Activated T-cell treated with anti-CD3 and anti-CD28 coated beads for 4 hours (primary cell): ENCODE data around the gene LCN9.

ENCODE experiments used
- DNase-seq: peaks from one replicate; pipeline ENCODE4 v3.0.0-alpha.2; 2020

Gene LCN9

GRCh38 chr9:135673941-135674340, 10.8 kb downstream of the LCN9 start:
- no peak for DNase-seq

DNA sequence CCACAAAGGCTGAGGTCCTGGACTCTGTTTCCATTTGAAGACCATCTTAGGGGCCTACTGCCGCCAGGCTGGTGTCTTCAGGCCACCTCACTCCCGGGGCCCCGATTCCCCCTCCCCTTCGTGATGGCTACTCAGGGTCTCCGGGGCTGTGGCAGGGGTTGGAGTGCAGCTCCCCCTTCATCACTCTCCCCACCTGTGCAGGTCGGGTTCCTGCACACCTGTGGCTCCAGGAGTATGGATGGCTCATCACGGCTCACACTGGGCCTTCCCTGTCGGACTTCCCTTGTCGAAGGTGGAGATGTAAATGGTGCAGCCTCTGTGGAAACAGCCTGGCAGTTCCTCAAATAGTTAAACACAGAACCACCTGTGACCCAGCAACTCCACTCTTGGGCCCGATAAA, 11.9 kb downstream of the LCN9 start:
- DNase-seq, result no peak

GRCh38 chr9:135676891-135677290, 13.8 kb downstream of the LCN9 start:
- DNase-seq, result no peak

DNA sequence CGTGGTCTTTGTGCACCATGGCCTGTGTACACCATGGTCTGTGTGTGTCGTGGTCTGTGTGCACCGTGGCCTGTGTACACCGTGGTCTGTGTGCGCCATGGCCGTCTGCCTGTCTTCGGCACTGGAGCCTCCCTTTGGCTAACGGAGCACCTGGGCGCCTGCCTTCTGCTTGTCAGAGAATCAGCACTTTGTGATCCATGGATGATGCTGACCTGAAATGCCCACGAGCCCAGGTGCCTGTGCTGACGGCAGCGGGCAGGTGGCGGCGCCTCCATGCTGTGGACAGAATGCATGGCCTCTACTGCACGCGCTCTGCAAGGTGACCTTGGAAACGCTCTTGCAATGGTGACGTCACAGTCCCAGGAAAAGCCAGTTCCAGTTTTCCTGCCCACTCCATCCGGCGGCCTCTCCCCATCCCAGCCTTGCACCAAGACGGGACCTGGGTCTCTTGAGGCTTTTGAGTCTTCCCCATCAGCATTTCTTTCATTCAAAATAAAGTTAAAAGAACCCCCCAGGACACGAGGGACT, 14.6 kb downstream of the LCN9 start:
- no peak for DNase-seq

- no peak for DNase-seq
Observed at GRCh38 chr9:135678236-135679017, 15.3 kb downstream of the LCN9 start.

GRCh38 chr9:135680056-135680455, 16.9 kb downstream of the LCN9 start:
- no peak for DNase-seq

DNA sequence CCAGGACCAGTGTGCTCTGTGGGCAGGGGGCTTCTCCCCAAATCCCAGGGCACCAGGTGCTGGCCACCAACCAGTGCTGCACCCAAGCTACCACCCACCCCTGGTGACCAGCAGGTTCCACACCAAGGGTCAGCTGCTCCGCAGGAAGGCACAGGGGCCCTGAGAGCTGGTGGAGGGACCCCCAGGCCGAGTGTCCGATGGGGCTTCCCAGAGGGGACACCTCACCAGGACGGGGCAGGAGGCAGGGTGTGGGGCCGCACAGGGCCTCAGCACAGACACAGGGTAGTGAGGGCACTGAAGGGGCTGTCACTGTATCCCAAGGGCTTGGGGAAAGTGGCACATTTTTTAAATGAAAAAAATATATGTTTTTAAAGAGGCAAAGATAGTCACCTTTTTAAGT, 18.1 kb downstream of the LCN9 start:
- DNase-seq, result no peak

DNA sequence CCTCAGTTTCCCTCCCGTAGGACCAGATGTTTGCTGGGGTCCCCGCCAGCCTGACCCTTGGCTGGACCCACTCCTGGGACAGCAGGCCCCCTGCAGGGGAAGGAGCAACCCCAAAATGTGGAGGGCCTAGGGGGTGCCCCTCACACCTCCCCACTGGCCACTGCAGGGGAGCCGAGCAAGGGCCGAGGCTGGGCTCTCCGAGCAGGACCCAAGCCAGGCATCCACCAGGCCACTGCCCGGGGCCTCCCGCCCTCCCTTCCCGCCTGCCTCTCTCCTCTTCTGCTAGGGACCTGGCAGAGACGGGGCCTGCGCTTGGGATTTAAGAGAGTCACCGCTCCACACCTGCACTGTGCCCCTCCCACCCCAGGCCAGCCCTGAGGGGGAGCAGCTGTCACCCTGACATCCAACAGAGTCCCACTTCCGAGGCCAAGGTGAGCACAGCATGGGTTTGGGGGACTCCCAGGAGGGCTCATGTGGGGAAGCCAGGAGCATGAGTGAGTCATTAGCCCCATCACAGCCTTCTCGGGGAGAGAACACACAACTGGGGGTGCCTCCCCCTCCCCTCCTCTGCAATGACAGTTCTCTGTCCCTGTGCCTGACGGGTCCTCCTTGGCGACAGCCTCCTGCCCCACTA, 20.4 kb downstream of the LCN9 start:
- no peak for DNase-seq

DNA sequence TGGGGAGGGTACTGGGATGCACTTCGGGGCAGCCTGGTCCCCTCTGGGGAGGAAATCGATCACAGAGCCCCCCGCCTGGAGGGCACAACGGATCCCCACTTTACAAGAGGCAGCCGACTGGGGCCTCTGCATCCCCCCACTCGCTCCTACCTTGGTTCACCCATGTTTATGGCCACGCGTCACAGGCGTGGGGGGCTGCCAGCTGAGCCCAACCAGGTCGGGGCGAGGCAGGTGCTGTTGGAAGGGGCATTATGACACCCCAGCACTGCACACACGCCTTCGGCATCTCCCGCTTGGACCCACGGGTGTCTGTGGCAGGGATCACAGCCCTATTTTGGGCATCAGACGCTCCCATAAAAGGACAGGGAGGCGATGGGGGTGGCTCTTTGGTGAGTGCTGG, 21.6 kb downstream of the LCN9 start:
- DNase-seq, result no peak

DNA sequence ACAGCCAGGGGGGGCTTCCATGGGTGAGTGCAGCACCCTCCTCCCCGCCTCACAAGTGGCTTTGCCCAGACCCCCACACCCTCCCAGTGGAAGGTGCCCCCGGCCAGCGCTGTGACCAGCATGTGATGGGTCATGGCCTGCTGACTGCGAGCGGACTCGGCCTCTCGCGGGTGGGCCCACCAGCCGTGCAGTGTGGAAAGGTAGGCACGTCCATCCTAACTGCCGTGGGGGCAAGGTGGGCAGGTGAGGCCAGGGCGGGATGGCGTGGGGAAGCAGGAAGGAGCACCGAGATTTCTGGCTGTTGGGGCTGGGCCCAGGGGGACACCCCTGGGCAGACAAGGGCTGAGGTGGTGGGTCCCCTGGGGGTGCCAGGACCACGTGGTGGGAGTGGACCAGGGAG, 24.1 kb downstream of the LCN9 start:
- no peak for DNase-seq

DNA sequence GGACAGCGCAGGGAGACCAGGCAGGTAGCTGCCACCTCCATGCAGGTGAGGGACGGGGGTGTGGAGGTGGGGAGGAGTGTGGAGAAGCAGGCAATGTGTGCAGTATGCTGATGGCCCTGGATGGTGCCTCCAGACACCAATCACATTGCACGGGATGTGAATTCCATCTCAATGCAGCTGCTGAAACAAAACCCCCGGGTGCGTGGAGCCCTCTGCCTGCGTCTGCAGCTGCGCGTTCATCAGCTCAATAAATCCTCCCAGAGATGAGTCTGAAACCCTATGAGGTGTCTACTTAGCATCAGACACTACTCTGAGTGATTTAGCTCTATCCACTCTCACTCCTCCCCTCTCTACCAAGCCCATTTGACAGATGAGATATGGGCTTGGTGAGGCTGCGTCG, 25.9 kb downstream of the LCN9 start:
- DNase-seq, result no peak

DNA sequence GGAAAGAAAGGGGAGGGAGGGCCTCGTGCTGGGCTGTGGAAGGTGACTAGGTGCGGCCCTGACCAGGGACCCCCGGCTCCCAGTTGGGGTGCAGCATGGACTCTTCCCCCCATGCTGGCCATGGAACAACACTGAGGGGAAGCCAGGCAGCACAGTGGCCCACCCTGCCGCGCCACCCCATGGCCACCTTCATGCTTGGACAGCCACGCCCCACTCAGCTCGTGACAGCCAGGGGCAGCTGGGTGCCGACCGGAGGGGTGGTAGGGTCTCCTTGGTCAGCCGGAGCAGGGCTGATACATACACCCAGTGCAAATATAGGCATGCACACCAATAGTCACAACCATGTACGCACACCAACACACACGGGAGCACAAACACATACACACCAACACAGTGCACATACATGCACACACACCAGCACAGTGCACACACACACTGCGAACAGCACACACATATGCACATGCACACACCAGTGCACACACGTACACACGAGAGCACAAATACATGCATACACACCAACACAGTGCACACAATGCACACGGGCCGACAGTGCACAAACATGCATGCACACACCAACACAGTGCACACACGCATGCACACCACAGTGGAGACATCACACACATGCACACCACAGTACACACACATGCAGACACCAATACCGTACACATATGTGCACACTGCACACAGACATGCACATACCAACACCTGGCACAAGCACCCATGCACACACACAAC, 27.9 kb downstream of the LCN9 start:
- DNase-seq, result no peak

DNA sequence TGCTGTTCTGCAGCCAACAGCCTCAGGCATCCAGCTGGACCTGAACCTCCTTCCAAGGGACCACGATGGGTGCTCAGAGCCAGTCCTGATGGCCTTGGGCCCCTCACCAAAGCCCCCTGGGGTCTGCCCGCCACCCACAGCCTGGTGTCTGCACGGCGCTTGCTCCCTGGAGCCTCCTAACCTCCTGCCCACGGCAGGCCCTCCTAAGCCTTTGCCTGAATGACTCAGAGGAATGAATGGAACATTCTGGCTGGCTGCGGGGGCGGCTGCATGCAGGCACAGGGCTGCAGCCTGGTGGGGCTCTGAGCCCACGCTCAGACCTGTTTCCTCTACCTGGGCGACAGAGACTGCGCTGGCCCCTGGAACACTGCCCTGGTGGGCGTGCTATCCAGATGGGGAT, 29.3 kb downstream of the LCN9 start:
- no peak for DNase-seq

DNA sequence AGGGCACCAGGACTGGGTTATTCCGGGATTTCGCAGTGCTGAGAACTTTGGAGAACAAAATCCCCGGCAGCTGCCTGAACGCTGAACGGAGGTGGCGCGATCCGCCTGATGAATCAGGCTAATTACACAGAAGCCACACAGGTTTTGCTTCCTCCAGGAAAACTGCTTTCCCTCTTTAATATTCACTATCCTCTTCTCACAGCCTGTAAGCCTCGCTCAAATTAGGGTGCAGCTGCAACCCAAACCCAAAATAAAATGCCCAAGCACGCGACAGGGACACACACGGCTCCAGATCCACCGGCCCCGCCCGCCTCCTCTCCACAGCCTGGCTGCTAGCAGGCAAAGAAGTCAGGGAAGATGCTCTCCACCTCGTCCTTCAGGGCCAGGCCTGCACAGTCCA, 30.2 kb downstream of the LCN9 start:
- DNase-seq, result no peak

- no peak for DNase-seq
Observed at GRCh38 chr9:135693771-135694170, 30.7 kb downstream of the LCN9 start.

- DNase-seq, result no peak
Observed at GRCh38 chr9:135694414-135694813, 31.3 kb downstream of the LCN9 start.

GRCh38 chr9:135695036-135695435, 31.9 kb downstream of the LCN9 start:
- DNase-seq, result no peak

GRCh38 chr9:135695642-135696041, 32.5 kb downstream of the LCN9 start:
- no peak for DNase-seq

GRCh38 chr9:135696446-135696845, 33.3 kb downstream of the LCN9 start:
- no peak for DNase-seq

- DNase-seq, result no peak
Observed at GRCh38 chr9:135697226-135697625, 34.1 kb downstream of the LCN9 start.

DNA sequence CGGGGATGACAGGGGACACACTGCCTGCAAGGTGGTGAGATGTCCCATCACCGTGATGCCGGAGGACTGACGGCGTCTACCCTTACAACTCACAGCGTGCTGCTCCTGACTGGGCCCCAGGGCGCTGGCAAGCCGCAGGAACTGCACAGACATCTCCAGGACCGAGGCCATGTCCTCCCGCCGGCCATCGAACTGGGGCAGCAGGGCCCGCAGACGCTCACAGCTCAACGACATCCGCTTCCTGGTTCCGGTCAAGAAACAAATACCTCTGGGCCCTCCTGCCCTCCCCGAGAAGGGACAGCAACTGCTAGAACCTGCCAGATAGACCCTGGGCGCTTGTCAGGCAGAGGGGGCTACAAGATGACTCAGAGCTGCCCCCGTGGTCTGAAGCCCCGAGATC, 35.1 kb downstream of the LCN9 start:
- no peak for DNase-seq

GRCh38 chr9:135698767-135699166, 35.7 kb downstream of the LCN9 start:
- DNase-seq, result no peak

- DNase-seq, result no peak
Observed at GRCh38 chr9:135699440-135699839, 36.3 kb downstream of the LCN9 start, which contains the start of gene SOHLH1. Gene SOHLH1 (minus strand): TSS chr9:135699481. CDS start chr9:135699467, 14 bp downstream.

DNA sequence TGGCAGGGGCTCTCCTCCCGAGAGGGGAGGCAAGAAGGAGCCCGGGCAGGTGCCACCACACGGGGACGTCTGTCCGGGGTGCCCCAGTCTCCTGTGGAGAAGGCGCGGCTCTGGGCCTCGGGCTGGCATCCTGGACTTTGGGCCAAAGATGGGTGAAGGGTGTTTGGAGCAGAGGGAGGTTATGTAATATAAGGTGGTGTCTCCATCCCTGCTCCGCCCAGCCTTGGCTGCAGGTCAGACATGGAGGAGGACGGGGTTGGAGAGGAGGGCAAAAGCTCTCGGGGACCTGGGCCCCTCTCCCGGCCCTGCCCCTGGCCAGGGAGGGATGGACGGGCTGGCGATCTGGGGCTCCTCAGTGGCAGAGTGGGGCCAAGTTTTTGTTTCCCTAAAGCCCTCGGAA, 37.4 kb downstream of the LCN9 start:
- DNase-seq, result no peak
